ENCODE data around the gene TGM4.

The TGM4 gene

DNA sequence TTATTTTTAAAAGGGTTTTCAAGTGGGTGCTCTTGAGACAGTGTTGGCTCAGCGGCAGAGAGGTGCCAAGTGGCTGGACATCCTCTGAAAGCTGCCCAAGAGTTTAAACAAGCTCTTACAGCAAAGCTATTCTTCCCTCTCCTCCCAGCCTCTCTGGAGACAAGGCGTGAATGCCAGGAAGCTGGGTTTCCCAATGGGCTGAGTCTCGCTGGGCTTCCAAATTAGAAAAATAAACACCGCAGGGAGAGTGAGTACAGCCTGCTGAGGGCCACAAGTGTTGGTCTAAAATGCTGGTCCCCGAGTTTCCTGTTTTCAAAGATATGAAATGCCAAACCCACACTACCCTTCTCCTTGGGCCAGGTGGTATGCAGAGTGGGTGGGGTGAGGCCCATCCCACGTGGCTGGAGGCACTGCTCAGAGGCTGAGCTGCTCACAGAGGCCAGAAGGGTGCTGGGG lies 65.2 kb downstream of the TGM4 start:
- no peaks in the 10 kb centered on the region for H3K9me3 ChIP-seq (ENCODE audit: control insufficient read depth, insufficient read depth, low read depth, low read length)
- ChIA-PET CTCF (no interaction called here), POLR2A (no interaction called here)
- TF ChIP-seq ZNF114 (tag by site-specific recombination; IDR thresholded peaks at IDR 0.05) (no peak), ZNF837 (tag by site-specific recombination; IDR thresholded peaks at IDR 0.05) (no peak), MYNN (tag by site-specific recombination; IDR thresholded peaks at IDR 0.05; ENCODE audit: borderline replicate concordance) (no peak), ZNF202 (tag by site-specific recombination; IDR thresholded peaks at IDR 0.05; ENCODE audit: borderline replicate concordance) (no peak), ZNF701 (tag by site-specific recombination; IDR thresholded peaks at IDR 0.05) (no peak), ZNF266 (tag by site-specific recombination; IDR thresholded peaks at IDR 0.05; ENCODE audit: low read depth) (no peak), ZNF426 (tag by site-specific recombination; IDR thresholded peaks at IDR 0.05) (no peak), OSR2 (tag by site-specific recombination; IDR thresholded peaks at IDR 0.05) (no peak)
- TF ChIP-seq, protein P1, sequence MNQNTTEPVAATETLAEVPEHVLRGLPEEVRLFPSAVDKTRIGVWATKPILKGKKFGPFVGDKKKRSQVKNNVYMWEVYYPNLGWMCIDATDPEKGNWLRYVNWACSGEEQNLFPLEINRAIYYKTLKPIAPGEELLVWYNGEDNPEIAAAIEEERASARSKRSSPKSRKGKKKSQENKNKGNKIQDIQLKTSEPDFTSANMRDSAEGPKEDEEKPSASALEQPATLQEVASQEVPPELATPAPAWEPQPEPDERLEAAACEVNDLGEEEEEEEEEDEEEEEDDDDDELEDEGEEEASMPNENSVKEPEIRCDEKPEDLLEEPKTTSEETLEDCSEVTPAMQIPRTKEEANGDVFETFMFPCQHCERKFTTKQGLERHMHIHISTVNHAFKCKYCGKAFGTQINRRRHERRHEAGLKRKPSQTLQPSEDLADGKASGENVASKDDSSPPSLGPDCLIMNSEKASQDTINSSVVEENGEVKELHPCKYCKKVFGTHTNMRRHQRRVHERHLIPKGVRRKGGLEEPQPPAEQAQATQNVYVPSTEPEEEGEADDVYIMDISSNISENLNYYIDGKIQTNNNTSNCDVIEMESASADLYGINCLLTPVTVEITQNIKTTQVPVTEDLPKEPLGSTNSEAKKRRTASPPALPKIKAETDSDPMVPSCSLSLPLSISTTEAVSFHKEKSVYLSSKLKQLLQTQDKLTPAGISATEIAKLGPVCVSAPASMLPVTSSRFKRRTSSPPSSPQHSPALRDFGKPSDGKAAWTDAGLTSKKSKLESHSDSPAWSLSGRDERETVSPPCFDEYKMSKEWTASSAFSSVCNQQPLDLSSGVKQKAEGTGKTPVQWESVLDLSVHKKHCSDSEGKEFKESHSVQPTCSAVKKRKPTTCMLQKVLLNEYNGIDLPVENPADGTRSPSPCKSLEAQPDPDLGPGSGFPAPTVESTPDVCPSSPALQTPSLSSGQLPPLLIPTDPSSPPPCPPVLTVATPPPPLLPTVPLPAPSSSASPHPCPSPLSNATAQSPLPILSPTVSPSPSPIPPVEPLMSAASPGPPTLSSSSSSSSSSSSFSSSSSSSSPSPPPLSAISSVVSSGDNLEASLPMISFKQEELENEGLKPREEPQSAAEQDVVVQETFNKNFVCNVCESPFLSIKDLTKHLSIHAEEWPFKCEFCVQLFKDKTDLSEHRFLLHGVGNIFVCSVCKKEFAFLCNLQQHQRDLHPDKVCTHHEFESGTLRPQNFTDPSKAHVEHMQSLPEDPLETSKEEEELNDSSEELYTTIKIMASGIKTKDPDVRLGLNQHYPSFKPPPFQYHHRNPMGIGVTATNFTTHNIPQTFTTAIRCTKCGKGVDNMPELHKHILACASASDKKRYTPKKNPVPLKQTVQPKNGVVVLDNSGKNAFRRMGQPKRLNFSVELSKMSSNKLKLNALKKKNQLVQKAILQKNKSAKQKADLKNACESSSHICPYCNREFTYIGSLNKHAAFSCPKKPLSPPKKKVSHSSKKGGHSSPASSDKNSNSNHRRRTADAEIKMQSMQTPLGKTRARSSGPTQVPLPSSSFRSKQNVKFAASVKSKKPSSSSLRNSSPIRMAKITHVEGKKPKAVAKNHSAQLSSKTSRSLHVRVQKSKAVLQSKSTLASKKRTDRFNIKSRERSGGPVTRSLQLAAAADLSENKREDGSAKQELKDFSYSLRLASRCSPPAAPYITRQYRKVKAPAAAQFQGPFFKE (tag by site-specific recombination; IDR thresholded peaks at IDR 0.05; ENCODE audit: borderline replicate concordance): no peak
- TF ChIP-seq, protein P2, sequence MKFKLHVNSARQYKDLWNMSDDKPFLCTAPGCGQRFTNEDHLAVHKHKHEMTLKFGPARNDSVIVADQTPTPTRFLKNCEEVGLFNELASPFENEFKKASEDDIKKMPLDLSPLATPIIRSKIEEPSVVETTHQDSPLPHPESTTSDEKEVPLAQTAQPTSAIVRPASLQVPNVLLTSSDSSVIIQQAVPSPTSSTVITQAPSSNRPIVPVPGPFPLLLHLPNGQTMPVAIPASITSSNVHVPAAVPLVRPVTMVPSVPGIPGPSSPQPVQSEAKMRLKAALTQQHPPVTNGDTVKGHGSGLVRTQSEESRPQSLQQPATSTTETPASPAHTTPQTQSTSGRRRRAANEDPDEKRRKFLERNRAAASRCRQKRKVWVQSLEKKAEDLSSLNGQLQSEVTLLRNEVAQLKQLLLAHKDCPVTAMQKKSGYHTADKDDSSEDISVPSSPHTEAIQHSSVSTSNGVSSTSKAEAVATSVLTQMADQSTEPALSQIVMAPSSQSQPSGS (tag by site-specific recombination; IDR thresholded peaks at IDR 0.05; ENCODE audit: low read depth): no peak
- no peak overlapping the region for H3K27ac ChIP-seq (ENCODE audit: extremely low read depth, low read depth, low read length)
- H3K4me1 ChIP-seq (ENCODE audit: control insufficient read depth, insufficient read depth, low read length): no peaks in the 10 kb centered on the region
- peaks cover 0 to 51% of the 10 kb centered on the region in 2 experiments; a peak in 1 of 3 replicates for H3K36me3 ChIP-seq (ENCODE audit: control insufficient read depth in 2 of 2, insufficient read depth in 1 of 2, low read length in 2 of 2)
- no peak overlapping the region for H3K4me3 ChIP-seq (ENCODE audit: low read depth, low read length)

DNA sequence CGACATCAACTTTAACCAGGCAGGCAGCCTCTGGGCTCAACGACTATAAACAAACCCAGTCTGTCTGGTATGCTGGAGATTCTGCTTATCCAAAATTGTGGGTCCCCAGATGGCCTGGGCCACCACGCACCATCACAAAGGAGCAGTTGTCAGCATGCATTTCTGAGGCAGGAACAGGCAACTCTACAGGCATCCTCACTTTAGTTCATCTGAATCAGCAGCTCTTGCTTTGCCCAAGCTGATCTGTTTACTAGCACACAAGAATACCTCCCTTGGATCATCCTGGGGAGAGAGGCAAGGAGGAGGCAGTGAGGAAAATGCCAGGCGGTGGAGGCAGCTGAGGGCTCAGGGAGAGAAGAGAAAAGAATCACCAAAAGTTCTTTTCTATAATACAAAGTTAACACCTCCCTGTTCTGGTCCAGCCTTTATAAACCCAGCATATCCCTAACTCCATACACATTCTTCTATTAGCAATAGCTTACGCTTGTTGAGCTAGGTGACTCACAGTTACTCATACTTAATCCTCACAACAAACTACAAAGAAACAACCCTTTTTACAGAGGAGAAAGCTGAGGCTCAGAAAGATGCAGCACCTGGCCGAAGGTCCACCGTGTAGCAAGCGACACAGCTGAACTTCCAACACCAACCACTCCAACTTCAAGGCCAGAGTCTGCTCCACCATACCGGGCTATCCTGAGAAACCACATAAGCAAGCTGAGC lies 68.0 kb downstream of the TGM4 start:
- H3K4me1 ChIP-seq (ENCODE audit: control insufficient read depth, insufficient read depth, low read length): no peaks in the 10 kb centered on the region
- H3K9me3 ChIP-seq (ENCODE audit: control insufficient read depth, insufficient read depth, low read depth, low read length): no peaks in the 10 kb centered on the region
- ChIA-PET POLR2A (no interaction called here), CTCF (interaction anchor here (1.2 kb wide), 1 partner anchor 34 kb away, joined by 4 read pairs; the partner anchor contains the start of genes EXOSC7 and ZDHHC3)
- H3K36me3 ChIP-seq (ENCODE audit: control insufficient read depth in 2 of 2, insufficient read depth in 1 of 2, low read length in 2 of 2): peaks cover 0 to 56% of the 10 kb centered on the region in 2 experiments; a peak in 1 of 3 replicates
- H3K27ac ChIP-seq (ENCODE audit: extremely low read depth, low read depth, low read length): no peak overlapping the region
- no peak overlapping the region for H3K4me3 ChIP-seq (ENCODE audit: low read depth, low read length)
- TF ChIP-seq ZNF423 (tag by site-specific recombination; IDR thresholded peaks at IDR 0.05) (no peak), ZNF214 (tag by site-specific recombination; IDR thresholded peaks at IDR 0.05; ENCODE audit: borderline replicate concordance) (no peak), KLF9 (tag by site-specific recombination; IDR thresholded peaks at IDR 0.05; ENCODE audit: low read depth) (no peak), ZNF2 (tag by site-specific recombination; IDR thresholded peaks at IDR 0.05) (no peak), ZNF658 (tag by site-specific recombination; IDR thresholded peaks at IDR 0.05) (no peak), ZNF155 (tag by site-specific recombination; IDR thresholded peaks at IDR 0.05) (no peak), ZSCAN30 (tag by site-specific recombination; IDR thresholded peaks at IDR 0.05) (no peak)
- TF ChIP-seq, protein P3, sequence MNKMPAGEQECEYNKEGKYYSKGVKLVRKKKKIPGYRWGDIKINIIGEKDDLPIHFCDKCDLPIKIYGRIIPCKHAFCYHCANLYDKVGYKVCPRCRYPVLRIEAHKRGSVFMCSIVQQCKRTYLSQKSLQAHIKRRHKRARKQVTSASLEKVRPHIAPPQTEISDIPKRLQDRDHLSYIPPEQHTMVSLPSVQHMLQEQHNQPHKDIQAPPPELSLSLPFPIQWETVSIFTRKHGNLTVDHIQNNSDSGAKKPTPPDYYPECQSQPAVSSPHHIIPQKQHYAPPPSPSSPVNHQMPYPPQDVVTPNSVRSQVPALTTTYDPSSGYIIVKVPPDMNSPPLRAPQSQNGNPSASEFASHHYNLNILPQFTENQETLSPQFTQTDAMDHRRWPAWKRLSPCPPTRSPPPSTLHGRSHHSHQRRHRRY (tag by site-specific recombination; IDR thresholded peaks at IDR 0.05): no peak
- TF ChIP-seq, protein P4, sequence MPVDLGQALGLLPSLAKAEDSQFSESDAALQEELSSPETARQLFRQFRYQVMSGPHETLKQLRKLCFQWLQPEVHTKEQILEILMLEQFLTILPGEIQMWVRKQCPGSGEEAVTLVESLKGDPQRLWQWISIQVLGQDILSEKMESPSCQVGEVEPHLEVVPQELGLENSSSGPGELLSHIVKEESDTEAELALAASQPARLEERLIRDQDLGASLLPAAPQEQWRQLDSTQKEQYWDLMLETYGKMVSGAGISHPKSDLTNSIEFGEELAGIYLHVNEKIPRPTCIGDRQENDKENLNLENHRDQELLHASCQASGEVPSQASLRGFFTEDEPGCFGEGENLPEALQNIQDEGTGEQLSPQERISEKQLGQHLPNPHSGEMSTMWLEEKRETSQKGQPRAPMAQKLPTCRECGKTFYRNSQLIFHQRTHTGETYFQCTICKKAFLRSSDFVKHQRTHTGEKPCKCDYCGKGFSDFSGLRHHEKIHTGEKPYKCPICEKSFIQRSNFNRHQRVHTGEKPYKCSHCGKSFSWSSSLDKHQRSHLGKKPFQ (tag by site-specific recombination; IDR thresholded peaks at IDR 0.05): no peak
- TF ChIP-seq, protein P5, sequence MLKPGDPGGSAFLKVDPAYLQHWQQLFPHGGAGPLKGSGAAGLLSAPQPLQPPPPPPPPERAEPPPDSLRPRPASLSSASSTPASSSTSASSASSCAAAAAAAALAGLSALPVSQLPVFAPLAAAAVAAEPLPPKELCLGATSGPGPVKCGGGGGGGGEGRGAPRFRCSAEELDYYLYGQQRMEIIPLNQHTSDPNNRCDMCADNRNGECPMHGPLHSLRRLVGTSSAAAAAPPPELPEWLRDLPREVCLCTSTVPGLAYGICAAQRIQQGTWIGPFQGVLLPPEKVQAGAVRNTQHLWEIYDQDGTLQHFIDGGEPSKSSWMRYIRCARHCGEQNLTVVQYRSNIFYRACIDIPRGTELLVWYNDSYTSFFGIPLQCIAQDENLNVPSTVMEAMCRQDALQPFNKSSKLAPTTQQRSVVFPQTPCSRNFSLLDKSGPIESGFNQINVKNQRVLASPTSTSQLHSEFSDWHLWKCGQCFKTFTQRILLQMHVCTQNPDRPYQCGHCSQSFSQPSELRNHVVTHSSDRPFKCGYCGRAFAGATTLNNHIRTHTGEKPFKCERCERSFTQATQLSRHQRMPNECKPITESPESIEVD (tag by site-specific recombination; IDR thresholded peaks at IDR 0.05): no peak

Measured in HEK293 (cell line).